Common myeloid progenitor, CD34-positive (primary cell): ENCODE measurements around the gene PTCH2.

Experiments used
- CTCF ChIA-PET: fragments of 350-600 bp; sonication (Branson Sonifier 250); formaldehyde crosslinking; loops from one replicate; lab custom pipeline; 2021; ENCODE audit warnings: antibody characterized with exemption; lab: Charles Lee
- POLR2A ChIA-PET: fragments of 350-600 bp; sonication (Branson Sonifier 250); formaldehyde crosslinking; loops from one replicate; lab custom pipeline; 2021; ENCODE audit warnings: antibody characterized with exemption; lab: Charles Lee
- DNase-seq, 3 donors: peaks; one replicate each; pipeline versions ENCODE4 v3.0.0 to v3.0.0-alpha.2; 2013
- H3K27ac ChIP-seq, 2 experiments: 1 replicate in 1 of 2; 2 replicates in 1 of 2; pipeline ENCODE4 v1.7.0; 2013; ENCODE audit warnings: inconsistent platforms in 2 of 2, low read length in 2 of 2, mild to moderate bottlenecking in 2 of 2, low read depth in 1 of 2, moderate library complexity in 1 of 2; ENCODE audit not compliant: severe bottlenecking in 2 of 2, insufficient read depth in 1 of 2, poor library complexity in 1 of 2
- H3K27me3 ChIP-seq, 5 experiments: replicated peaks in 2 of 5; 1 replicate in 3 of 5; 2 replicates in 2 of 5; pipeline versions ENCODE4 v1.6.1 to v1.7.0; 2013; ENCODE audit warnings: low read length in 4 of 5, mild to moderate bottlenecking in 2 of 5, moderate library complexity in 2 of 5, inconsistent platforms in 1 of 5; ENCODE audit not compliant: insufficient read depth in 5 of 5, control insufficient read depth in 4 of 5
- H3K36me3 ChIP-seq, 4 experiments: 1 replicate in 2 of 4; 2 replicates in 2 of 4; pipeline versions ENCODE4 v1.6.1 to v1.7.0; 2013; ENCODE audit warnings: low read length in 3 of 4, control low read depth in 1 of 4, mild to moderate bottlenecking in 1 of 4; ENCODE audit not compliant: control insufficient read depth in 4 of 4, insufficient read depth in 4 of 4
- H3K4me1 ChIP-seq, 4 experiments: 1 replicate in 3 of 4; 2 replicates in 1 of 4; pipeline versions ENCODE4 v1.6.1 to v1.7.1; 2013; ENCODE audit warnings: low read length in 3 of 4, mild to moderate bottlenecking in 3 of 4, control low read depth in 1 of 4, inconsistent platforms in 1 of 4, moderate library complexity in 1 of 4; ENCODE audit not compliant: control insufficient read depth in 4 of 4, insufficient read depth in 4 of 4; ENCODE audit errors: control extremely low read depth in 1 of 4
- H3K4me3 ChIP-seq, 7 experiments: 1 replicate in 4 of 7; 2 replicates in 3 of 7; pipeline versions ENCODE4 v1.5.1 to v1.7.0; 2013; ENCODE audit warnings: mild to moderate bottlenecking in 7 of 7, low read length in 6 of 7, moderate library complexity in 6 of 7, inconsistent platforms in 2 of 7, low read depth in 2 of 7, control low read depth in 1 of 7; ENCODE audit not compliant: insufficient read depth in 4 of 7, control insufficient read depth in 1 of 7; ENCODE audit errors: extremely low read depth in 1 of 7
- H3K9me3 ChIP-seq, 5 experiments: 1 replicate in 4 of 5; 2 replicates in 1 of 5; pipeline versions ENCODE4 v1.6.1 to v1.7.1; 2013; ENCODE audit warnings: low read length in 4 of 5, mild to moderate bottlenecking in 2 of 5, inconsistent platforms in 1 of 5, low read depth in 1 of 5, moderate library complexity in 1 of 5; ENCODE audit not compliant: control insufficient read depth in 4 of 5, insufficient read depth in 2 of 5; ENCODE audit errors: control extremely low read depth in 1 of 5
- WGBS: methylation state at CpG from one replicate; pipeline ENCODE4 v1.1.5; 2013; ENCODE audit not compliant: insufficient coverage; 5-methylcytosine and 5-hydroxymethylcytosine counted together

The PTCH2 gene

GRCh38 chr1:44870096-44870495 is 27.0 kb upstream of the PTCH2 start:
- Histone ChIP-seq H3K27ac (no peak overlapping the region), H3K4me3 (no peak overlapping the region), H3K4me1 (no peaks in the 10 kb centered on the region), H3K27me3 (no peaks in the 10 kb centered on the region), H3K36me3 (peaks cover 4 to 24% (median 15%) of the 10 kb centered on the region in 4 experiments), H3K9me3 (no peaks in the 10 kb centered on the region)
- ChIA-PET POLR2A (no interaction called here), CTCF (no interaction called here)
- 94% methylated on average over 3 of the region's 4 CpGs for WGBS
- no peak for DNase-seq

- no peaks in the 10 kb centered on the region for H3K4me1 ChIP-seq
- ChIA-PET POLR2A (interaction anchor here (0.6 kb wide), 2 partner anchors 14 to 217 kb away, joined by 3 to 5 read pairs; no protein-coding TSS in a partner anchor), CTCF (interaction anchor here (0.6 to 1.1 kb wide), 2 partner anchors 33 to 1316 kb away, joined by 3 read pairs; no protein-coding TSS in a partner anchor)
- H3K27me3 ChIP-seq, result no peaks in the 10 kb centered on the region
- no peak overlapping the region for H3K4me3 ChIP-seq
- 80% methylated on average over 4 of the region's 10 CpGs for WGBS
- DNase-seq, result no peak
- H3K36me3 ChIP-seq, result peaks cover 0 to 16% (median 11%) of the 10 kb centered on the region in 4 experiments
- H3K27ac ChIP-seq, result no peak overlapping the region
- H3K9me3 ChIP-seq, result no peaks in the 10 kb centered on the region
These were observed 24.7 kb upstream of the PTCH2 start for GRCh38 chr1:44867801-44868200.

- H3K9me3 ChIP-seq, result no peaks in the 10 kb centered on the region
- CTCF ChIA-PET, result no interaction called here
- POLR2A ChIA-PET, result no interaction called here
- H3K27me3 ChIP-seq, result no peaks in the 10 kb centered on the region
- peaks cover 0 to 9% (median 1%) of the 10 kb centered on the region in 4 experiments for H3K4me1 ChIP-seq
- H3K36me3 ChIP-seq, result peaks cover 0 to 8% (median 4%) of the 10 kb centered on the region in 4 experiments
- DNase-seq, result no peak
- H3K4me3 ChIP-seq, result no peak overlapping the region
- WGBS, result 86% methylated on average over 5 of the region's 5 CpGs
- no peak overlapping the region for H3K27ac ChIP-seq
These were observed 19.9 kb upstream of the PTCH2 start for GRCh38 chr1:44862829-44863401.

- H3K4me1 ChIP-seq, result peaks cover 0 to 16% (median 1%) of the 10 kb centered on the region in 4 experiments
- ChIA-PET CTCF (interaction anchor here (1.5 to 2.2 kb wide), 2 partner anchors 12 to 158 kb away, joined by 3 to 10 read pairs; no protein-coding TSS in a partner anchor), POLR2A (interaction anchor here (0.6 kb wide), 1 partner anchor 1387 kb away, joined by 3 read pairs; no protein-coding TSS in a partner anchor)
- H3K4me3 ChIP-seq, result no peak overlapping the region
- WGBS, result 89% methylated on average over 1 of the region's 1 CpG
- no peak for DNase-seq
- no peak overlapping the region for H3K27ac ChIP-seq
- H3K36me3 ChIP-seq, result peaks cover 0 to 10% (median 5%) of the 10 kb centered on the region in 4 experiments
- no peaks in the 10 kb centered on the region for H3K27me3 ChIP-seq
- H3K9me3 ChIP-seq, result no peaks in the 10 kb centered on the region
These were observed 17.9 kb upstream of the PTCH2 start for GRCh38 chr1:44860891-44861425.

GRCh38 chr1:44860331-44860730 is 17.3 kb upstream of the PTCH2 start:
- POLR2A ChIA-PET, result no interaction called here
- CTCF ChIA-PET, result interaction anchor here (2.2 kb wide), 1 partner anchor 12 kb away, joined by 10 read pairs; no protein-coding TSS in a partner anchor
- DNase-seq, result no peak

GRCh38 chr1:44857446-44857845 is 14.4 kb upstream of the PTCH2 start:
- Histone ChIP-seq H3K9me3 (no peaks in the 10 kb centered on the region), H3K4me1 (peaks cover 0 to 16% (median 1%) of the 10 kb centered on the region in 4 experiments), H3K27me3 (no peaks in the 10 kb centered on the region), H3K36me3 (peaks cover 0 to 9% (median 4%) of the 10 kb centered on the region in 4 experiments), H3K27ac (no peak overlapping the region), H3K4me3 (no peak overlapping the region)
- WGBS, result 97% methylated on average over 6 of the region's 7 CpGs
- ChIA-PET CTCF (no interaction called here), POLR2A (no interaction called here)
- no peak for DNase-seq

More at GRCh38 chr1:44860331-44860730, 17.3 kb upstream of the PTCH2 start:
- Histone ChIP-seq H3K27ac (no peak overlapping the region), H3K4me1 (peaks cover 0 to 16% (median 1%) of the 10 kb centered on the region in 4 experiments), H3K36me3 (peaks cover 0 to 10% (median 5%) of the 10 kb centered on the region in 4 experiments), H3K4me3 (no peak overlapping the region), H3K27me3 (no peaks in the 10 kb centered on the region), H3K9me3 (no peaks in the 10 kb centered on the region)
- WGBS, result 100% methylated on average over 1 of the region's 1 CpG

- Histone ChIP-seq H3K4me1 (peaks cover 0 to 14% (median 1%) of the 10 kb centered on the region in 4 experiments), H3K27me3 (no peaks in the 10 kb centered on the region), H3K27ac (no peak overlapping the region), H3K4me3 (no peak overlapping the region), H3K9me3 (no peaks in the 10 kb centered on the region), H3K36me3 (peaks cover under 1 to 9% (median 4%) of the 10 kb centered on the region in 4 experiments)
- ChIA-PET CTCF (no interaction called here), POLR2A (no interaction called here)
- 55% methylated on average over 2 of the region's 7 CpGs for WGBS
- DNase-seq, result no peak
These were observed 12.7 kb upstream of the PTCH2 start for GRCh38 chr1:44855742-44856141.
